GM21360 (cell line): ENCODE measurements around the gene PSORS1C2.

ENCODE experiments used
- ATAC-seq: cut with Tn5 transposase; IDR thresholded peaks from one replicate; pipeline ENCODE4 v1.9.1; 2021; ENCODE audit warnings: mild to moderate bottlenecking, moderate library complexity; ENCODE audit not compliant: unreplicated experiment

The PSORS1C2 gene

DNA sequence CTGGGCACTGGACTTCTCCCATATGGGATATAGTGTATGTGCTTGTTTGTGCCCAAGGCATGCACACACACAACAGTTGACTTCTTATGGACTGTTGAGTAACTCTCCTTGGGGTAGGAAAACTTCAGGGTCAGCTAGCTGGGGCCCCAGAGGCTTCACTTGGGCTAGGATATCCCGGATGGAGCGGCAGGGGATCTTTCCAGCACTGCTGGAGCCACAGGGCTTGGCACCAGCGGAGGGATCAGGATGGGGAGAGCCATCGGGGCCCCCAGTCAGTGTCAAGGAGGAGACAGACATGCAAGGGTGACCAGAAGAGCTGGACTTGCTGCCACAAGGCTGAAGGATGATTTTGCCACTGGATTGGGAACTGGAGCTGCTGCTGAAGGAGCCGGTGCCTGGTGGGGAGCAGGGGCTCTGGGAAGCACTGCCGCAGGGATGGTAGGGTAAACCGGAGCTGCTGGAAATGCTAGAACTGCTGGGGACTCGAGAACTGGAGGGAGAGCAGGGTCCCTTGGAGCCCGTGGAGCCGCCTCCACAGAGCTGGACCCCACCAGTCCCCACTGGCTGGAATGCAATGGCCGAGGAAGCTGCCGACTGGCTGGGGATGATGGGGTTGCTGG lies 22.8 kb downstream of the PSORS1C2 start:
- ATAC-seq, result no peak

DNA sequence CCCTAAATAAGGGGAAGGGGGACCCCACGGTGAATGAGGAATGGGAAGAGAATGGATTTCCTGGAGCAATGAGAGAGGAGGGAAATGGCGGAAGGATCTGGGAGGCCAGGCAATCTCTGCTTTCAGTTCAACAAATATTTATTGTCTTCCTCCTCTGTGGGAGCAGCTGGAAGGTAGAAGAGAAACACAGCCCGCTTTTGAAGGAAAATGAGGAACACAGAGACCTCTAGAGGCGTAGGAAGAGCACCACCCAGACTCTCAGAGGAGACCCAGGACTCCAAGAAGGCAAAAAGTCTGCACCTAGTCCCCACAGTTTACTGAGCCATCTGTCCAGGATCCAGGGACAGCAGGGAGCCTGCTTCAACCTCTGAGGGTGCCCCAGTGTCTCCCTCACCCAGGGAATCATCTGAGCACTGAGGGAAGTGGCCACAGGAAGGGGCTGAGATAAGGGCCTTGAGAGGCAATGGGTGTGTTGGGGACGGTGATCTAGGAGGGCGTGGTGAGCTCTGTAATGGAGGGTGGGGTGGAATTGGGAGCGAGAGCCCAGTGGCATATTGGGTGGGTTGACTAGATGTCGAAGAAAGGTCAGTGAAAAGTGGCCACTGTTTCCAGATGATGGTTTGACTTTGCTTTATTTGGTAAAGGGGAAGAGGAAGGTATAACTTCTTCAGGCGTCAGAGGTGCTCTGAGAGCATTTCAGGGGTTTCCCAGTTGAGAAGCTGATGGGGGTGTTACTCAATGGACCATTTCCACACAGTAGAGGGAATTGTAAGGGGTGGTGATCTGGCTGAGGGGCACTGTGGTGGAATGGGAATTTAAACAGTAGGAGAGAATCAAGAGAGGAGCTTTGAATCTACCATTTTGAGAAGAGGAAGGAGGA lies 23.7 kb downstream of the PSORS1C2 start:
- ATAC-seq, result no peak

DNA sequence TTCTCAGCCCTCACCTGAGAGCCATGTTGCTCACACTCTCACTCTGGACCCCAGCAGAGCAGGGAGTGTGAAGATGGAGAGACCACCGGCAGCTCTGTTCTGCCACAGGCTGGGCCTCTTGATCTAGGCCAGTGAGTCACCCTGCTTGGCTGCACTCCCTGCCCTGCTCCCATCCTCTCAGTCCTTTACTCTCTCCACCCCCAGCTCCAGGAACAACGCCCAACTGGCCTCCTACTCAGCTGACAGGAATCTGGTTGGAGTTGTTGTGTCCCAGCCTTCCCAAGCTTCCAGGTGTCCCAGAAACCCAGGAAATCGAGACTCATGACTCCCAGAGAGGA lies 24.4 kb downstream of the PSORS1C2 start, which contains the start of gene PSORS1C1:
PSORS1C1 (plus strand) TSS at position 260 of the 338 bp plus-strand sequence. CDS start 14,833 bp downstream, outside the sequence.
- ATAC-seq, result no peak

DNA sequence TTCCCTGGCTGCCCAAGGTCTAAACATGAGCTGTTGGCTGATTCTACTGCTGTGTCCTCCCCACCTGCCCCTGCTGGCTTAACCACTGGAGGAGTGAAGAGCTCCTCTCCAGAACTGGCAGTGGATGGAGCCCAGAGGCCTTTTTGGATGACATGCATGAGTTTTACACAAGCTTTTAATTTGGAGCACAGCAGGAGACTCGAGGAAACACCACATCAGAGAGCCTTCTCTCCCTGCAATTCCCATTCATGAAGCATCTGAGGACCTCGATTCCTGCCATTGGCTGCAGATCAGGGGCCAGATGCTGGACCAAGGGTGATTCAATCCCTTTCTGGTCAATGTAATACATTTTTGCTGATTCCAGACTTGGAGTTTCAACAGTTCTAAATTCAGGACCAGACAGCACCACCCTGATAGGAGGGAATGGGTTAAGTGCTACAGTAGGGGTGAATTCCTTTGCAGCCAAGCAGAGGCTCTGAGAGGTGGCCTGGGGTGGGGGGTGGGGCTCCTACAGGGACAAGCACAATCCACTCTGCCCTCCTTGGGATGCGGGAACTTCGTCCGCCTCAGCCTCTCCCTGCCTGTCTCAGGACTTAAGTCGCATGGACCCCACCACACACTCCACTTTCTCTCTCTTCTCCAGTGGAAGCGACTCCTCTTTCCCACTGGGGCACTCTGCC lies 24.9 kb downstream of the PSORS1C2 start:
- no peak for ATAC-seq

DNA sequence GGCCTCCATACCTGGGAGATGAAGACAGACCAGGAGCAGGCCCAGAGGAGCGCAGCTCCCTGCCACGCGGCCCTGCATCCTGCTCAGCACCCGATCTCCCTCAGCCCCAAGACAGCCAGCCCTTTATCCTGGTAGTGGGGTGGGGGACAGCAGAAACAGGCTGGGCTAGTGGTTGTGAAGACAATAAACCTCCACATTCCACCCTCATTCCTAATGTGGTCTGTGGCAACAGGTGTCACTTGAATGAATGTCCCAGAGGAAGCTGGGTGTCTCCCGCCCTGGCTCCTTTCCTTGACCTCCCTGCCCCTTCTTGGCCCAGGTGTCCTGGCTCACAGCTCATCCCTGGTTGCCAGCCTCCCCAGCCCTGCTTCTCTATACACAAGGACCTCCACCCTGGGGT lies 26.4 kb downstream of the PSORS1C2 start, which contains the start of gene C6orf15:
C6orf15 (minus strand) TSS at position 98 of the 400 bp plus-strand sequence; CDS start at position 78, 20 bp downstream.
- no peak for ATAC-seq

DNA sequence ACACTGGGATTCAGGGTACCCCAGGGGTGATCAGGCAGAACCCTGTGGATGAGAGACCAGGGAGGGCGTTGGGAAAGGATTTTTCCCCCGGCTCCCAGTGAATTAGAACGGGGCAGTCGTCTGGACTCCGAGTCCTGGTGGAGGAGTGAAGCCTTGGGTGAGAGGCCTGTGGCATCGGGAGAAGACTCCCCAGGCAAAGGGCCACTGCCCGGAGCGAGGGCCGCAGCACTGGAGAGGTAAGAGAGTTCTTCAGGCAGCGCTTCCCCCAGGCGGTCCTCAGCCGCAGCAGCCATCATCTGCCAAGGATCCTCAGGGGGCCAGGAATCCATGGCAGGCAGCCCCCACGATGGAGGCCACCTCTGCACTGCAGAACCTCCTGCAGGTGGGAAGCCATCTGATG lies 27.2 kb downstream of the PSORS1C2 start:
- no peak for ATAC-seq

DNA sequence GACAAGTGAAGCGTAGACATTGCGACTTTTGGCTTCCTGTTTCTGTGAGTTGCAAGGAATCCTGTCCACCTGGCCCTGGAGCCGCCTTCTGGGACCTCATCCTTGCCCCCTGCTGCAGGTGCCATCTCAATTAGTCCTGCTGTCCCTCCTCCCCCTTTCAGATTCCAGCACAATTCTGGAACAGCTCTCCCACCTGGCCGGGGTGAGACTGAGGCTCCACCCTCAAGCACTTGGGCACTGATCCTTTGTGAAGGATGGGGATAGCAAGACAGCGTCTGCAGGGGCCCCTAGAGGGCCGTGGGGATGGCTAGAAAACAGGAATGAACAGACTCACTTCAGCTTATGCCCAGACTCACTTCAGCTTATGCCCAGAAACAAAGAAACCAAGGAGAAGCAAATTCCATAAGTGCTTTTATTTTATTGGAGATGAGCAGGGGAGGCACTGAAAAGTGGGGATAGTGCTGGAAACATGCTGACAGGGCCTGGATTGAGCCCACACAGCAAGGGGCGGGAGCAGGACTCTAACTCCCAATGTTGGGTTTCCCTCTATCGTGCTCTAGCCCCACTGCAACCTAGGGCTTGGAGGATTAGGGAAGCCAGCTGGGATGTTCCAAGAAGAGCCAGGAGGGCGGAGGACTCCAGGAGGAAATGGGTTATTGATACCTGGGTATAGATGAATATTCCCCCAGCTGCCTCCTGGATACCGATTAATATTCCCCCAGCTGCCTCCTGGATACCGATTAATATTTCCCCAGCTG lies 27.9 kb downstream of the PSORS1C2 start:
- ATAC-seq, result no peak

DNA sequence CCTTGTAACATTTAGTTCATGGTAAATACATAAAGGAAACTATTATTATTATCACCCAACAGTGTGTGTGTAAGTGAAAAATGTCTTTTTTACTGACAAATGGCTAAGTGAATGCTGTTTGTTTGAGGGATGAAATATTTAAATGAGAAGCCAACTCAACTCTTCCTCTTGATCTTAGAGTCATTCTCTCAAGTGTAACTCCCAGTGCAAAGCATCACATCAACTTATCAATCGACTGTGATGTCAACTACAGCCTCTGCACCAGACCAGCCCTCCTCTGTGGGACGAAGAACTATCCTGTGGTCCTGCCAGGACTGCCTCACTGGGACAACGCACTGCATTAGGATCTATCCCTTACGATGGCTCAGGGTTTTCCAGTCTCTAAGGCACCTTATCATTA lies 31.8 kb downstream of the PSORS1C2 start:
- ATAC-seq, result no peak

DNA sequence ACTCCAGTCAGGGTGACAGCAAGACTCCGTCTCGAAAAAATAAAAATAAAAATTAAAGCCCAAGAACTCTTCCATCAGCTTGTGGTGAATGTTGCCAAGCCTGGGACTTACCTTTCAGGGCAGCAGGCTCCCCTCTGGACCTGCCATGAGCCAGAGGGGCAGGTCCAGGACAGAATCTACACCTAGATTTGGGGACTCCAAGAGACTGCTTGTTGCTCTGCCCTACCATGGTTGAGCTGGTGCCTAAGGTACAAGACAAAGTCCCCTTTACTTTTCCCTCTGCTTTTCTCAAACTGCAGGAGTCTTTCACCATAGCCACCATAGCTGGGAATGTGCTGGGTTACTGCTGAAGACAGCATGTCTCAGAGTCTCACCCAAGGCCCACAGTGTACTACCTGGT lies 35.7 kb downstream of the PSORS1C2 start:
- ATAC-seq, result no peak

DNA sequence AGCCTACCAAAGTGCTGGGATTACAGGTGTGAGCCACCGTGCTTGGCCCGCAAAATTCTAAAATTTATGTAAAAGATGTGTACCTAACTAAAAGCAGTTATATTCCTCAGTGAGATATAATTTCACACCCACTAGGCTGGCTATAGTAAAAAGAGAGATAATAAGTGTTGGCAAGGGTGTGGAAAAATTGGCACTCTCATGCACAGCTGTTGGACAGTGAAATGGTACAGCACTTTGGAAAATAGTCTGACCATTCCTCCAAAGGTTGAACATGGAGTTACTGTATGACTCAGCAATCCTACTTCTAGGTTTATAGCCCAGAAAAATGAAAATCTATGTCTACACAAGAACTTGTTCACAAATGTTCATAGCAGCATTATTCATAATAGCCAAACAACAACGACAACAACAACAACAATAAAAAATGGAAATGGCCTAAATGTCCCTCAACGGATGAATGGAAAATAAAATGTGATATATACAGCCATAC lies 40.4 kb downstream of the PSORS1C2 start:
- ATAC-seq, result no peak

DNA sequence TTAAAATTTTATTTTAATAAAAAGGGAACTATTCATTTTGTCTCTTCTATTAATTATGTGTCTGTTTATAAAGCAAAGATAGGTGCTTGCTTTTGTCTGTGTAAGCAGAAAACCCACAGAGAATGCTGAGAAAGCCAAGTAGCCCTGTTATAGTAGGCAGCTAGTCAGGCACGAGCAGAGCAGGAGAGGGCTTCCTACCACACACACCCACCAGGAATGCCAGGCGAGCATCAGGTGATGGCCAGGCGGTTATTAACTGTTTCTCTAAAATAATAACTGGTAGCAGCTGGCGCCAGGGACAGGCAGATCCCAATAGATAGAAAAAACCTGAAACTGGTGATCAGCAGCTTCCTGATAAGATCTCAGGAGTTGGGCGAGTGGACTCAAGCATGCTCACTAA lies 42.2 kb downstream of the PSORS1C2 start:
- no peak for ATAC-seq

DNA sequence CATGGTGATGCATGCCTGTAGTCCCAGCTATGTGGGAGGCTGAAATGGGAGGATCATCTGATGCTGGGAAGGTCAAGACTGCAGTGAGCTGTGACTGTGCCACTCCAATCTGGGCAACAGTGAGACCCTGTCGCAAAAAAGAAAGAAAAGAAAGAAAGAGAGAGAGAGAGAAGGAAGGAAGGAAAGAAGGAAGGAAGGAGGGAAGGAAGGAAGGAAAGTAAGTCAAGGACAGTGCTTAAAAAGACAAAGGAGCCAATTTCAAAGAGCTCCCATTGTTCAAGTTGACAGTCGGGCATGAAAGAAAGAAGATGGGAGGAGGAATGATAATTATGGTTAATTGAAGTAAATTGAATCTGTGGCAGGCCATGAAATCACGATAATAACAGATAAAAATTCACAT lies 42.7 kb downstream of the PSORS1C2 start:
- no peak for ATAC-seq

DNA sequence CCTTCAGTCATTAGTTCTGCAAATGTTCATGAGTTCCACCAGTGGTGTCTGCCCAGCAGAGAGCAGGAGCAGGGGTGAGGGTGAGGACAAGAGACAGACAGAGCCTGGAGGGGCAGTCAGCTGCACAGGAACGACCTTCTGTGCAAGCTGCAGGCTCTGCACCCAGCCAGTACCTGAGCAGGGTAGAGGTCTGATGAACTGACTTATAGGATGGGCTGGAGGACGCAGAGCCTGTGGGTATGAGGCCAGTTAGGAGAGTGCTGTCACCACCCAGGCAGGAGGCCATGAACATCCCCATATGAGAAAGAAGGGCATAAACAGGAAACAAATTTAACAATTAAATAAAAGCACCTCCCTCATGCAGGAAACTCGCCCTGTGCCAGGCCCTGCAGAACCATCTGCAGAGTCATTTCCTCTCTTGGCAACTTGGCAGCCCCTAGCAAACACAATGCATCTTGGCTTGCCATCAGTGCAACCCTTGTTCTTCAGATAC lies 44.4 kb downstream of the PSORS1C2 start:
- no peak for ATAC-seq

DNA sequence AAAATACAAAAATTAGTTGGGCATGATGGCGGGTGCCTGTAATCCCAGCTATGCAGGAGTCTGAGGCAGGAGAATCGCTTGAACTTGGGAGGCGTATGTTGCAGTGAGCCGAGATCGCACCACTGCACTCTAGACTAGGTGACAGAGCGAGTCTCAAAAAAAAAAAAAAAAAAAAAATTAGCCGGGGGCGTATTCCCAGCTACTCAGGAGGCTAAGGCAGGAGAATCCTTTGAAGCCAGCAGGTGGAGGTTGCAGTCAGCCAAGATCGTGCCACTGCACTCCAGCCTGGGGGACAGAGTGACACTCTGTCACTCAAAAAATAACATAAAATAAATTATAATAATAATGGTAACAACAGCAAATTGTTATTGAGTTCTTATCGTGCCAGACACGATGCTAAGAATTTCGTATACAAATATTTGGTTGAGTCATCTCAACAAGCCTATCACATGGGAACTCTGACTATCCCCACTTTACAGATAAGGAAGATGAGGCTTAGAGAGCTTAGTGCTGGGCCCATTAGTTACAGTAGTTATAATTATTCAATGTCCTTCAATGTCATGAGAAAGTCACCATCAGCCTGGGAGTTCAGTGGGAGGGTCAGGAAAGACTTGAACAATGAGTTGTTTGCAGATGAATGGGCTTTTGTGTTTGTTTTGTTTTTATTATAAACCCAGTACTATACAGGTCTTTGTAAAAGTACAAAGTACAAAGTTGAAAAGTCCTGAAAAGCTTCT lies 45.9 kb downstream of the PSORS1C2 start:
- ATAC-seq, result no peak

DNA sequence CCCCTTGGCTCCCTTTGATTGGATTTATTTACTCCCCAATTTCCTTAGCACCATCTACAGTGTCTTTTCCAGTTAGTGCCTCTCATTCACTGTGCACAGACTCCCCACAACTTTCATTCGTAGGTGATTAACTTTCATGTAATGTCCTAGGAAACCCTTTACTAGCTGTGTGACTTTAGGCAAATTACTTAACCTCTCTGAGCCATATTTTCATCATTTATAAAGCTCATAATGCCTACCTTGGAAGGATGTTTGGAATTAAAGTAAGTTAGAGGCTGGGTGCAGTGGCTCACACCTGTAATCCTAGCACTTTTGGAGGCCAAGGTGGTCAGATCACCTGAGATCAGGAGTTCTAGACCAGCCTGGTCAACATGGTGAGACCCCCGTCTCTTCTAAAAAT lies 46.6 kb downstream of the PSORS1C2 start:
- no peak for ATAC-seq

DNA sequence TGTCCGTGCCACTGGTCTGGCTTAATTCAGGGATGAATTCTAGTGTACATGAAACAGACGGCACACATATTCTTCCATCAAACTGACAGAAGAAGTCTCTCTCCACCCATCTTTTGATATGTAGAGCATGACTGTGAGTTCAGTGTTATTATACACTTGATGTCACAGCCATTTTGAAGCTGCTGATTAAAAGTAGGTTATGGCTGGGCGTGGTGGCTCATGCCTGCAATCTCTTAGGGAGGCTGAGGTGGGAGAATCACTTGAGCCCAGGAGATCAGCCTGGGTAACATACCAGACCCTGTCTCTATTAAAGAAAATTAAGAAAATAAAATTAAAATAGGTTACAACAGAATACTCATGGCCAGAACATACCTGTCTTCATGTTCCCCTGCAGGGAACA lies 47.2 kb downstream of the PSORS1C2 start:
- no peak for ATAC-seq

DNA sequence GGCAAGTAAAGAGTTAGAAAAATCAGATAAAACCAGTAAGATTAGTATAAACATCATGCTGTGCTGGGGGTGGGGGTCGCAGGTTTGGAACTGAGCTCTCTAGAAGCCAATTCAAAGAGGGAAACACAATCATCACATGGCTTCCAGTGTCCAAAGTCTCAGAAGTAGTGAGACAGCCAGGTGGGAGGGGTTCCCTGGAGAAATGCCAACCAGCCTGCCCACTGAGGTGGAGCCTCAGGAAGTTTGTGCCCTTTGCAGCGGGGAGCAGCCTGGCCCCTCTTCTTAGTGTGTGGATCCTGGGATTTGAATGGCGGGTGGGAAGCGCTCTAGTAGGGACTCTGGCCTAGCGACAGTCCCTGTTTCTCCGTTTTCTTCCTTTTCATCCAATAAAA lies 47.9 kb downstream of the PSORS1C2 start:
- no peak for ATAC-seq

DNA sequence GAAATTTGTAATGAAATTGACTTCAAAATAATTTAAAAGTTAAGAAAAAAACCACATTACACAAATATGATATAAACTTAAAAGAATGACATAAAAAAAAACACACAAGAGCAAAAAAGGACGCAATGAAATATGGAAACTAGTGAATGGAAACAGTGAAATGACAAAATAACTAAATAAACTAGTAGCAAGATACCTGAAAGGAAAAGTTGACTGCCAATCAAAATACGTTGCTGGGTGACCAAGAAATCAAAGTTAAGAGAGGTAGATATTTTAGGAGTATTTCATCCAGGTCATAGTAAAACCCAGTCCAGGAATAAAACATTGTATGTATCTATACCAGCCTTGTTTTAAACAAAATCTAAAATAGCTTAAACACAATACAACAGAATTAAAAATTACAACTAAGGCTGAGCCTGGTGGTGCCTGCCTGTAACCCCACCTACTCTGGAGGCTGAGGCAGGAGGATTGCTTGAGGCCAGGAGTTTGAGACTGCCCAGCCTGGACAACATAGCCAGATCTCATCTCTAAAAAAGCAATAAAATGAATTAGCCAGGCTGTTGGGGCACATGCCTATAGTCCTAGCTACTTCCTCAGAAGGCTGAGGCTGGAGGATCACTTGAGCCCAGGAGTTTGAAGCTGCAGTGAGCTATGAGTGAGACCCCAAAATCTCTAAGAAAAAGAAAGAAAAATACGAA lies 48.4 kb downstream of the PSORS1C2 start:
- ATAC-seq, result no peak
